Suprapubic skin (tissue), 3 donors: ENCODE measurements around the gene SPTBN1.

Source experiments
- POLR2AphosphoS5 ChIP-seq, 3 donors: sonication (generic); formaldehyde crosslinking; IDR thresholded peaks; one replicate each; pipeline ENCODE4 v1.6.1; 2017; ENCODE audit warnings: antibody characterized with exemption in 3 of 3
- TF ChIP-seq, protein P1 (sequence below), 2 donors: fragments of 200-600 bp in 1 of 2; fragments of 450-650 bp in 1 of 2; sonication (generic) in 1 of 2; IDR thresholded peaks; one replicate each; pipeline ENCODE4 v1.5.1; 2016 to 2019; ENCODE audit warnings: antibody characterized with exemption in 2 of 2, mild to moderate bottlenecking in 1 of 2, moderate library complexity in 1 of 2

DNA sequence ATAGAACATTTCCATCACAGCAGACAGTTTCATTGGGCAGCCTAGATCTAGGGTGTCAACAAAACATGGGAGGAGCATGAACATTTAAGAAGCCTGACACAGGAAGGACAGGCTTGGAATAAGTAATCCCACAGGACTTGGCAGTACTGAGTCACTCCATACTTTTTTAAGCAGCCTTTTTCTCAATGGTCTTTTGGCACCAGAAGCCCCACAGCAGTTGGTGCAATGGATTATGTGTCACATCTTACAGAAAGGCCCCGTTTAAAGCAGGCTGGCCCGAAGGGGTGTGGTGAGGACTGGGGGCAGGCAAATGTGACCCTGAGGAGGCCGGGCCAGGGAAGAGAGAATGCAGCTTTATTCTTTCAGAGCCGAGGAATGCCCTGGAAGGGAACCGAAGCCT lies 26.6 kb downstream of the SPTBN1 start:
- TF ChIP-seq, protein P1, sequence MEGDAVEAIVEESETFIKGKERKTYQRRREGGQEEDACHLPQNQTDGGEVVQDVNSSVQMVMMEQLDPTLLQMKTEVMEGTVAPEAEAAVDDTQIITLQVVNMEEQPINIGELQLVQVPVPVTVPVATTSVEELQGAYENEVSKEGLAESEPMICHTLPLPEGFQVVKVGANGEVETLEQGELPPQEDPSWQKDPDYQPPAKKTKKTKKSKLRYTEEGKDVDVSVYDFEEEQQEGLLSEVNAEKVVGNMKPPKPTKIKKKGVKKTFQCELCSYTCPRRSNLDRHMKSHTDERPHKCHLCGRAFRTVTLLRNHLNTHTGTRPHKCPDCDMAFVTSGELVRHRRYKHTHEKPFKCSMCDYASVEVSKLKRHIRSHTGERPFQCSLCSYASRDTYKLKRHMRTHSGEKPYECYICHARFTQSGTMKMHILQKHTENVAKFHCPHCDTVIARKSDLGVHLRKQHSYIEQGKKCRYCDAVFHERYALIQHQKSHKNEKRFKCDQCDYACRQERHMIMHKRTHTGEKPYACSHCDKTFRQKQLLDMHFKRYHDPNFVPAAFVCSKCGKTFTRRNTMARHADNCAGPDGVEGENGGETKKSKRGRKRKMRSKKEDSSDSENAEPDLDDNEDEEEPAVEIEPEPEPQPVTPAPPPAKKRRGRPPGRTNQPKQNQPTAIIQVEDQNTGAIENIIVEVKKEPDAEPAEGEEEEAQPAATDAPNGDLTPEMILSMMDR (IDR thresholded peaks at IDR 0.05) = no peak
- peak in 2 of 3 donors; percentile 11 to 23 for TF ChIP-seq POLR2AphosphoS5 (IDR thresholded peaks at IDR 0.05)
